Testis (tissue), 3 donors: ENCODE measurements around the gene MYADM. TPM values are rescaled to one million over a fixed set of nuclear protein-coding genes. Genes with fewer than 3 reads are reported as not detected.

Source experiments
- DNase-seq: peaks from one replicate; pipeline ENCODE4 v3.0.0-alpha.2; 2019
- H3K27ac ChIP-seq, 2 donors: fragments of 200-600 bp; sonication (generic); one replicate each; pipeline ENCODE4 v1.5.1; 2019
- H3K27me3 ChIP-seq: fragments of 200-600 bp; sonication (generic); one replicate; pipeline ENCODE4 v1.5.1; 2019
- H3K36me3 ChIP-seq: fragments of 200-600 bp; sonication (generic); one replicate; pipeline ENCODE4 v1.5.1; 2017; ENCODE audit warnings: low read depth; ENCODE audit errors: missing control alignments
- H3K4me1 ChIP-seq: fragments of 200-600 bp; sonication (generic); one replicate; pipeline ENCODE4 v1.5.1; 2019
- H3K4me3 ChIP-seq, 2 donors: fragments of 200-600 bp; sonication (generic); one replicate each; pipeline ENCODE4 v1.5.1; 2017 to 2019
- H3K9me3 ChIP-seq: fragments of 200-600 bp; sonication (generic); one replicate; pipeline ENCODE4 v1.5.1; 2017
- POLR2A ChIP-seq: fragments of 450-650 bp; IDR thresholded peaks from one replicate; pipeline ENCODE4 v1.6.1; 2017; ENCODE audit warnings: antibody characterized with exemption, mild to moderate bottlenecking, moderate library complexity
- WGBS, 2 donors: methylation state at CpG; one replicate each; pipeline ENCODE4 v1.1.5; 2018; 5-methylcytosine and 5-hydroxymethylcytosine counted together
- intact Hi-C: fragments of 100-400 bp; cut with DNase I; formaldehyde crosslinking; loops from one replicate; pipeline ENCODE4 v1.15.1; 2023; ENCODE audit warnings: low total_unique reads
- polyA plus RNA-seq: library from polyadenylated mRNA; stranded (reverse); fragments of 350-450 nt; fragmentation: Illumina TruSeq; extraction: RNeasy Lipid Tissue Mini Kit (QIAGEN cat#74804); gene quantifications from one replicate; pipeline ENCODE4 v1.2.3, GENCODE V29; 2014; ENCODE audit warnings: low read depth, low replicate concordance; ENCODE audit not compliant: insufficient read depth
- total RNA-seq, 2 donors: library from RNA; depleted of rRNA; stranded (reverse); fragments of >200 nt; gene quantifications; one replicate each; pipeline ENCODE4 v1.2.3, GENCODE V29; 2016
- TF ChIP-seq, protein P1 (sequence below), 3 experiments: fragments of 450-650 bp in 2 of 3; fragments of 200-600 bp in 1 of 3; sonication (generic) in 1 of 3; IDR thresholded peaks; one replicate each; pipeline ENCODE4 v1.5.1; 2016 to 2019; ENCODE audit warnings: antibody characterized with exemption in 3 of 3, mild to moderate bottlenecking in 2 of 3, moderate library complexity in 1 of 3

Gene MYADM
- total and polyA plus RNA-seq, 3 donors from 2014 or later, result 48.7 to 128 (median 57.8) TPM

GRCh38 chr19:53844849-53845246, 22.8 kb upstream of the MYADM start:
- intact Hi-C loops, result no loop called here
- Histone ChIP-seq H3K9me3 (no peaks in the 10 kb centered on the region), H3K27me3 (no peaks in the 10 kb centered on the region), H3K36me3 (no peaks in the 10 kb centered on the region), H3K4me1 (peaks cover 9% of the 10 kb centered on the region), H3K27ac (no peak overlapping the region), H3K4me3 (no peak overlapping the region)
- WGBS, 2 donors, result 84 to 91% methylated on average over 9 of the region's 9 CpGs
- TF ChIP-seq, protein P1, sequence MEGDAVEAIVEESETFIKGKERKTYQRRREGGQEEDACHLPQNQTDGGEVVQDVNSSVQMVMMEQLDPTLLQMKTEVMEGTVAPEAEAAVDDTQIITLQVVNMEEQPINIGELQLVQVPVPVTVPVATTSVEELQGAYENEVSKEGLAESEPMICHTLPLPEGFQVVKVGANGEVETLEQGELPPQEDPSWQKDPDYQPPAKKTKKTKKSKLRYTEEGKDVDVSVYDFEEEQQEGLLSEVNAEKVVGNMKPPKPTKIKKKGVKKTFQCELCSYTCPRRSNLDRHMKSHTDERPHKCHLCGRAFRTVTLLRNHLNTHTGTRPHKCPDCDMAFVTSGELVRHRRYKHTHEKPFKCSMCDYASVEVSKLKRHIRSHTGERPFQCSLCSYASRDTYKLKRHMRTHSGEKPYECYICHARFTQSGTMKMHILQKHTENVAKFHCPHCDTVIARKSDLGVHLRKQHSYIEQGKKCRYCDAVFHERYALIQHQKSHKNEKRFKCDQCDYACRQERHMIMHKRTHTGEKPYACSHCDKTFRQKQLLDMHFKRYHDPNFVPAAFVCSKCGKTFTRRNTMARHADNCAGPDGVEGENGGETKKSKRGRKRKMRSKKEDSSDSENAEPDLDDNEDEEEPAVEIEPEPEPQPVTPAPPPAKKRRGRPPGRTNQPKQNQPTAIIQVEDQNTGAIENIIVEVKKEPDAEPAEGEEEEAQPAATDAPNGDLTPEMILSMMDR (IDR thresholded peaks at IDR 0.05), result no peak
- no peak for TF ChIP-seq POLR2A
- no peak for DNase-seq

DNA sequence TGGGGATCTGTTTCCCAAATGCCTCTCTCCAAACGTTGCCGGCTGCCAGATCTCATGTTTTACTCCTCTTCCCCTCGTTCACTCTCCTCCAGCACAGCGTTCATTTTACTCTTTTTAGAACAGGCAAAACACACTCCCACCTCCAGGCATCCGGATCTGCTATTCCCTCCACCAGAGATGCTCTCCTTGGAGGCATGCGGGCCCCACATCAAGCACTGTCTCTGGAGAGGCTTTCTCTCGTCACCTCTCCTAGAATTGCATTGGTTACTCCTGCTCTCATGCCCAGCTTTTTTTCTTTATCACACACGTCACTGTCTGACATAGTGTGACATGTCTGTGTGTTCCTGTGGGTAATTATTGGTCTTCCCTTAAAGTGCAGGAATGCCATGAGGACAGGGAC, 20.1 kb upstream of the MYADM start:
- Histone ChIP-seq H3K4me1 (no peaks in the 10 kb centered on the region), H3K4me3 (no peak overlapping the region), H3K9me3 (no peaks in the 10 kb centered on the region), H3K27ac (no peak overlapping the region), H3K36me3 (no peaks in the 10 kb centered on the region), H3K27me3 (no peaks in the 10 kb centered on the region)
- no peak for DNase-seq
- intact Hi-C loops, result no loop called here
- TF ChIP-seq, protein P1 (IDR thresholded peaks at IDR 0.05), result no peak
- TF ChIP-seq POLR2A, result no peak
- 39 to 46% methylated on average over 8 of the region's 8 CpGs for whole genome bisulfite sequencing, 2 donors

GRCh38 chr19:53849237-53849676, 18.4 kb upstream of the MYADM start:
- no peaks in the 10 kb centered on the region for H3K4me1 ChIP-seq
- no peak overlapping the region for H3K4me3 ChIP-seq
- no peak for DNase-seq
- H3K36me3 ChIP-seq, result no peaks in the 10 kb centered on the region
- intact Hi-C loops, result no loop called here
- no peaks in the 10 kb centered on the region for H3K9me3 ChIP-seq
- no peak for TF ChIP-seq POLR2A
- TF ChIP-seq, protein P1 (IDR thresholded peaks at IDR 0.05), result no peak
- no peaks in the 10 kb centered on the region for H3K27me3 ChIP-seq
- H3K27ac ChIP-seq, result no peak overlapping the region
- WGBS, 2 donors, result 38 to 44% methylated on average over 11 of the region's 11 CpGs

DNA sequence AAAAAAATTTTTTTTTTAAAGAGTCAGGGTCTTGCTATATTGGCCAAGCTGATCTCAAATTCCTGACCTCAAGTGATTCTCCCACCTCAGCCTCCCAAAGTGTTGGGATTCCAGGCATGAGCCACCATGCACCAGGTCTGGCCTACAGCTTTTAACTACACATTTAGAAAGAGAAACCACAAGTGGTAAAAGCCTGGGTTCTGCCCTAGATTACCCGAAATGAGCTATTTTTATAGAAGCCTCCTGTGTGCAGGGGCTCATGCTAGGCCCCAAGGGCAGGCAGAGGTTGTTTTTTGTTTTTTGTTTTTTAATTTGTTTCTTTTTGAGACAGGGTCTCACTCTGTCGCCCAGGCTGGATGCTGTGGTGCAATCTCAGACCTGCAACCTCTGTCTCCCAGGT, 14.0 kb upstream of the MYADM start:
- no peaks in the 10 kb centered on the region for H3K36me3 ChIP-seq
- WGBS, 2 donors, result 90 to 97% methylated on average over 2 of the region's 2 CpGs
- H3K27ac ChIP-seq, result no peak overlapping the region
- intact Hi-C loops, result no loop called here
- H3K27me3 ChIP-seq, result no peaks in the 10 kb centered on the region
- no peaks in the 10 kb centered on the region for H3K9me3 ChIP-seq
- no peaks in the 10 kb centered on the region for H3K4me1 ChIP-seq
- H3K4me3 ChIP-seq, result no peak overlapping the region
- TF ChIP-seq POLR2A, result no peak
- TF ChIP-seq, protein P1 (IDR thresholded peaks at IDR 0.05), result no peak
- no peak for DNase-seq

GRCh38 chr19:53864308-53864836, 3.3 kb upstream of the MYADM start:
- Histone ChIP-seq H3K4me3 (no peak overlapping the region), H3K27ac (no peak overlapping the region), H3K36me3 (no peaks in the 10 kb centered on the region), H3K9me3 (no peaks in the 10 kb centered on the region), H3K27me3 (no peaks in the 10 kb centered on the region), H3K4me1 (peaks cover 18% of the 10 kb centered on the region)
- intact Hi-C loops, result no loop called here
- no peak for DNase-seq
- WGBS, 2 donors, result 72 to 88% methylated on average over 6 of the region's 6 CpGs
- TF ChIP-seq POLR2A, result no peak
- TF ChIP-seq, protein P1 (IDR thresholded peaks at IDR 0.05), result no peak
